ENCODE measurements around the gene PADI2. TPM values are rescaled to one million over a fixed set of nuclear protein-coding genes. Genes with fewer than 3 reads are reported as not detected.

Gene PADI2
- total RNA-seq, 2 experiments from 2014 or later, result 0.08 TPM; not detected in 1

DNA sequence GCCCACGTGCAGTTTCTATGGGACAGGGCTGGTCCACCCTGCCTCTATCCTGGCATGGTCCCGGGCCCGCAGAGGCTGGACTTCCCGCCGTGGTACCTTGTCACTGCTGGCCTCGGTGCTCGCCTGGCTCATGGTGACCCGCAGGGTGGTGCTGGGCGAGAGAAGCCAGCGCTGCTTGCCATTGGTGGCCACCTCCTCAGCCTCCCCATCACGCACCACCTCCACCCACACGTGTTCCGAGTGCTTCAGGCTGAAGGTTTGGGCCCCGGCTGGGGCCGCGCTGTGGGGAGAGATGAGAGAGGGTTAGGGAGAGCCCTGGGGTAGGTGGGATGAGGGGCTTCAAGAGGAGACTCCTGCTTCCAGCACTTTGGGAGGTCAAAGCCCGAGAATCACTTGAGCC, 14.5 kb downstream of the PADI2 start:
- POLR2A ChIA-PET, result no interaction called here
- no peak overlapping the region for H3K4me2 ChIP-seq (ENCODE audit: low read length)

DNA sequence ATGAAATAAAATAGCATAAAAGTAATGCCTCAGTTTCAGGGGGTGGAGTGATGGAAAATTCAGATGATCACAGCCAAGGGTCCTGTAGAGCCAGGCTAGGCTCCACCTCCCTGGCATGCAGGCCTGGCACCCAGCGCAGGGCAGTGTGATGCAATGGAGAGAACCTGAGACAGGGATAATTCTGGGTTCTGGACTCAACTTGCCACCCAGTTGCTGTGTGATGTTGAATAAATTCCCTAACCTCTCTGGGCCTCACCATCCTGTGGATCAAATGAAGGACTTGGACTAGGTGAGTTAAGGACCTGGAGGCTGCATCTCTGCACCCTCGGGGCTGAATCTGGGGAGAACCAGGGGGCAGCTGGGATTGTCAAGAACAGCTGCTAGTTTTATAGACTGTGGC, 17.0 kb downstream of the PADI2 start:
- Histone ChIP-seq H3K4me2 (ENCODE audit: low read length) (no peak overlapping the region), H3K4me1 (ENCODE audit: insufficient read depth, low read length, poor library complexity, severe bottlenecking) (no peaks in the 10 kb centered on the region), H3K36me3 (ENCODE audit: insufficient read depth, low read length) (no peaks in the 10 kb centered on the region), H4K20me1 (ENCODE audit: insufficient read depth, low read length) (no peaks in the 10 kb centered on the region), H3K4me3 (ENCODE audit: low read depth, low read length, poor library complexity, severe bottlenecking) (no peak overlapping the region), H3K27ac (ENCODE audit: low read depth, low read length, poor library complexity, severe bottlenecking) (no peak overlapping the region), H2AFZ (ENCODE audit: low read length) (no peak overlapping the region), H3K9me2 (ENCODE audit: insufficient read depth, low read length) (no peaks in the 10 kb centered on the region), H3K79me2 (ENCODE audit: insufficient read depth, low read depth, low read length) (no peaks in the 10 kb centered on the region), H3K9me3 (ENCODE audit: low read length) (no peaks in the 10 kb centered on the region)
- no peak for TF ChIP-seq EZH2phosphoT487 (IDR thresholded peaks at IDR 0.05; ENCODE audit: borderline replicate concordance, low read depth, low read length)
- TF ChIP-seq, protein P1, sequence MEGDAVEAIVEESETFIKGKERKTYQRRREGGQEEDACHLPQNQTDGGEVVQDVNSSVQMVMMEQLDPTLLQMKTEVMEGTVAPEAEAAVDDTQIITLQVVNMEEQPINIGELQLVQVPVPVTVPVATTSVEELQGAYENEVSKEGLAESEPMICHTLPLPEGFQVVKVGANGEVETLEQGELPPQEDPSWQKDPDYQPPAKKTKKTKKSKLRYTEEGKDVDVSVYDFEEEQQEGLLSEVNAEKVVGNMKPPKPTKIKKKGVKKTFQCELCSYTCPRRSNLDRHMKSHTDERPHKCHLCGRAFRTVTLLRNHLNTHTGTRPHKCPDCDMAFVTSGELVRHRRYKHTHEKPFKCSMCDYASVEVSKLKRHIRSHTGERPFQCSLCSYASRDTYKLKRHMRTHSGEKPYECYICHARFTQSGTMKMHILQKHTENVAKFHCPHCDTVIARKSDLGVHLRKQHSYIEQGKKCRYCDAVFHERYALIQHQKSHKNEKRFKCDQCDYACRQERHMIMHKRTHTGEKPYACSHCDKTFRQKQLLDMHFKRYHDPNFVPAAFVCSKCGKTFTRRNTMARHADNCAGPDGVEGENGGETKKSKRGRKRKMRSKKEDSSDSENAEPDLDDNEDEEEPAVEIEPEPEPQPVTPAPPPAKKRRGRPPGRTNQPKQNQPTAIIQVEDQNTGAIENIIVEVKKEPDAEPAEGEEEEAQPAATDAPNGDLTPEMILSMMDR (conservative IDR thresholded peaks at IDR 0.05; ENCODE audit: low read length), result no peak
- BruUV-seq (replicated peaks), result no TSS peak
- no peak for DNase-seq (ENCODE audit: low spot score)
- POLR2A ChIA-PET, result no interaction called here
- intact Hi-C loops (cut with micrococcal nuclease; ENCODE audit: unreplicated experiment), result no loop called here
- CTCF ChIA-PET (ENCODE audit: unreplicated experiment), result no interaction called here

More for the DNA sequence above, 14.5 kb downstream of the PADI2 start:
- Histone ChIP-seq H3K36me3 (ENCODE audit: insufficient read depth, low read length) (no peaks in the 10 kb centered on the region), H3K4me3 (ENCODE audit: low read depth, low read length, poor library complexity, severe bottlenecking) (no peak overlapping the region), H3K4me1 (ENCODE audit: insufficient read depth, low read length, poor library complexity, severe bottlenecking) (no peaks in the 10 kb centered on the region), H3K79me2 (ENCODE audit: insufficient read depth, low read depth, low read length) (no peaks in the 10 kb centered on the region), H3K27ac (ENCODE audit: low read depth, low read length, poor library complexity, severe bottlenecking) (no peak overlapping the region), H2AFZ (ENCODE audit: low read length) (no peak overlapping the region), H4K20me1 (ENCODE audit: insufficient read depth, low read length) (no peaks in the 10 kb centered on the region), H3K9me3 (ENCODE audit: low read length) (no peaks in the 10 kb centered on the region), H3K9me2 (ENCODE audit: insufficient read depth, low read length) (no peaks in the 10 kb centered on the region)
- CTCF ChIA-PET (ENCODE audit: unreplicated experiment), result no interaction called here
- TF ChIP-seq, protein P1 (conservative IDR thresholded peaks at IDR 0.05; ENCODE audit: low read length), result no peak
- TF ChIP-seq EZH2phosphoT487 (IDR thresholded peaks at IDR 0.05; ENCODE audit: borderline replicate concordance, low read depth, low read length), result no peak
- BruUV-seq (replicated peaks), result no TSS peak
- no peak for DNase-seq (ENCODE audit: low spot score)
- intact Hi-C loops (cut with micrococcal nuclease; ENCODE audit: unreplicated experiment), result no loop called here

DNA sequence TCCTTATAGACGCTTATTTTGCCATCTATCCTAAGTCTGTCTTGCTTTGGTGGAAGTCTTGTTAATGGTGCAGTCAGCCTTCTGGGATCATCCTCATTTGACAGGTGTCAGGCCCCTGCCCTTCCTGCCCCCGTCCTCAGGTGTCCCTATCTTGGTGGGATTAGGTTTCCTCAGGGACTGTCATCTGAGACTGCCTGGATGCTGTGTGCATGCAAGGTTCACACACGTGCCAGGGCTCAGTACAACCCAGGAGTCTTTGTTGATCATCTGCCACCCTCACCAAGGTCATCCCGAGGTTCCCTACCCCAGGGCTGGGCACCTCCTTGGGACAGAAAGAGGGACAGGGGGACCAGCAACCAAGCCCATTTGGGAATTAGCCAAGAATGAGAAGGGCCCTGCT, 18.0 kb downstream of the PADI2 start:
- BruUV-seq (replicated peaks), result no TSS peak
- POLR2A ChIA-PET, result no interaction called here
- Histone ChIP-seq H3K4me1 (ENCODE audit: insufficient read depth, low read length, poor library complexity, severe bottlenecking) (no peaks in the 10 kb centered on the region), H4K20me1 (ENCODE audit: insufficient read depth, low read length) (no peaks in the 10 kb centered on the region), H3K9me2 (ENCODE audit: insufficient read depth, low read length) (no peaks in the 10 kb centered on the region), H3K4me3 (ENCODE audit: low read depth, low read length, poor library complexity, severe bottlenecking) (no peak overlapping the region), H3K36me3 (ENCODE audit: insufficient read depth, low read length) (no peaks in the 10 kb centered on the region), H3K79me2 (ENCODE audit: insufficient read depth, low read depth, low read length) (no peaks in the 10 kb centered on the region), H3K27ac (ENCODE audit: low read depth, low read length, poor library complexity, severe bottlenecking) (no peak overlapping the region), H3K4me2 (ENCODE audit: low read length) (no peak overlapping the region), H3K9me3 (ENCODE audit: low read length) (no peaks in the 10 kb centered on the region), H2AFZ (ENCODE audit: low read length) (no peak overlapping the region)
- TF ChIP-seq, protein P1 (conservative IDR thresholded peaks at IDR 0.05; ENCODE audit: low read length), result no peak
- TF ChIP-seq EZH2phosphoT487 (IDR thresholded peaks at IDR 0.05; ENCODE audit: borderline replicate concordance, low read depth, low read length), result no peak
- intact Hi-C loops (cut with micrococcal nuclease; ENCODE audit: unreplicated experiment), result no loop called here
- no peak for DNase-seq (ENCODE audit: low spot score)
- CTCF ChIA-PET (ENCODE audit: unreplicated experiment), result no interaction called here

Measured in OCI-LY7 (cell line).